A549 (cell line): ENCODE data around the gene MAD1L1. TPM values are rescaled to one million over a fixed set of nuclear protein-coding genes. Genes with fewer than 3 reads are reported as not detected.

Experiments
- ATAC-seq, 2 experiments: fragments of 200-7000 bp in 1 of 2; fragments of >200 bp in 1 of 2; cut with Nextera tagmentation in 1 of 2; cut with Tn5 transposase in 1 of 2; 3 replicates each; pipeline versions ENCODE4 v1.8.0 to v1.9.1; 2018 to 2020; ENCODE audit warnings: mild to moderate bottlenecking in 1 of 2, moderate library complexity in 1 of 2
- CTCF ChIA-PET: fragments of 300-600 bp; sonication (Branson Sonifier 250); formaldehyde crosslinking; extraction: SDS; loops from one replicate; lab custom pipeline; 2021; ENCODE audit warnings: antibody characterized with exemption, inconsistent platforms; lab: Yijun Ruan, JAX
- POLR2A ChIA-PET: fragments of 350-600 bp; formaldehyde crosslinking; extraction: SDS; loops from one replicate; lab custom pipeline; 2021; ENCODE audit warnings: antibody characterized with exemption, inconsistent platforms; lab: Yijun Ruan, JAX
- DNase-seq, 2 experiments: peaks; one replicate each; pipeline versions ENCODE4 v3.0.0 to v3.0.0-alpha.2; 2011 to 2016; ENCODE audit warnings: low read depth in 1 of 2, low spot score in 1 of 2
- FAIRE-seq: peaks from 2 replicates; lab custom pipeline; 2011; peaks lifted over from hg19 to GRCh38; lab: Jason Lieb, UNC
- H3K27ac ChIP-seq, 2 experiments: fragments of >200 bp; sonication (Bioruptor Twin); formaldehyde crosslinking; 3 replicates each; pipeline ENCODE4 v1.5.1; 2016 to 2017
- H3K4me1 ChIP-seq: fragments of >200 bp; sonication (Bioruptor Twin); formaldehyde crosslinking; 3 replicates; pipeline ENCODE4 v1.6.1; 2016
- H3K4me2 ChIP-seq: fragments of >200 bp; sonication (Bioruptor Twin); formaldehyde crosslinking; 3 replicates; pipeline ENCODE4 v1.6.1; 2016
- H3K4me3 ChIP-seq: fragments of >200 bp; sonication (Bioruptor Twin); formaldehyde crosslinking; 3 replicates; pipeline ENCODE4 v1.5.1; 2016
- H3K9me3 ChIP-seq: fragments of >200 bp; sonication (Bioruptor Twin); formaldehyde crosslinking; 3 replicates; pipeline ENCODE4 v1.6.1; 2016
- BCL3 ChIP-seq: fragments of >200 bp; sonication (Bioruptor Twin); formaldehyde crosslinking; IDR thresholded peaks from 3 replicates; pipeline ENCODE4 v1.6.1; 2016
- CEBPB ChIP-seq, 2 experiments: fragments of >200 bp in 1 of 2; sonication (Bioruptor Twin) in 1 of 2; formaldehyde crosslinking in 1 of 2; IDR thresholded peaks; 2 replicates each; pipeline ENCODE4 v1.6.1; 2012 to 2016
- E2F6 ChIP-seq: IDR thresholded peaks from 2 replicates; pipeline ENCODE4 v1.6.1; 2012; ENCODE audit warnings: low read depth, borderline replicate concordance
- EHMT2 ChIP-seq: fragments of 200-600 bp; sonication (generic); IDR thresholded peaks from 2 replicates; pipeline ENCODE4 v1.6.1; 2016; ENCODE audit warnings: antibody characterized with exemption, low read depth, mild to moderate bottlenecking, moderate library complexity
- EP300 ChIP-seq, 2 experiments: fragments of >200 bp; sonication (Bioruptor Twin); formaldehyde crosslinking; IDR thresholded peaks; 2 replicates in 1 of 2; 3 replicates in 1 of 2; pipeline ENCODE4 v1.6.1; 2016 to 2017
- FOSB ChIP-seq: fragments of 250-450 bp; sonication (Bioruptor Pico); IDR thresholded peaks from 2 replicates; pipeline ENCODE4 v1.5.0; 2020; ENCODE audit warnings: mild to moderate bottlenecking, moderate library complexity
- HES2 ChIP-seq: fragments of >200 bp; sonication (Bioruptor Twin); formaldehyde crosslinking; IDR thresholded peaks from 2 replicates; pipeline ENCODE4 v1.6.1; 2016
- HEYL ChIP-seq: fragments of 250-450 bp; sonication (Bioruptor Pico); IDR thresholded peaks from 2 replicates; pipeline ENCODE4 v1.8.0; 2021; ENCODE audit warnings: mild to moderate bottlenecking, moderate library complexity
- JUN ChIP-seq, 2 experiments: fragments of >200 bp; sonication (Bioruptor Twin); formaldehyde crosslinking; IDR thresholded peaks; 2 replicates in 1 of 2; 3 replicates in 1 of 2; pipeline ENCODE4 v1.6.1; 2016 to 2017
- JUNB ChIP-seq: fragments of >200 bp; sonication (Bioruptor Twin); formaldehyde crosslinking; IDR thresholded peaks from 2 replicates; pipeline ENCODE4 v1.6.1; 2016
- MAX ChIP-seq: IDR thresholded peaks from 2 replicates; pipeline ENCODE4 v1.6.1; 2012
- NPAS2 ChIP-seq: fragments of 250-450 bp; sonication (Bioruptor Pico); IDR thresholded peaks from 2 replicates; pipeline ENCODE4 v1.8.0; 2022; ENCODE audit warnings: mild to moderate bottlenecking, moderate library complexity, borderline replicate concordance
- RAD21 ChIP-seq, 2 experiments: fragments of >200 bp in 1 of 2; sonication (Bioruptor Twin) in 1 of 2; formaldehyde crosslinking in 1 of 2; IDR thresholded peaks in 1 of 2; conservative IDR thresholded peaks in 1 of 2; 2 replicates in 1 of 2; 3 replicates in 1 of 2; pipeline ENCODE4 v1.6.1; 2012 to 2018; ENCODE audit warnings: inconsistent platforms in 1 of 2
- RNF2 ChIP-seq: fragments of 200-600 bp; sonication (generic); IDR thresholded peaks from 2 replicates; pipeline ENCODE4 v1.6.1; 2016; ENCODE audit warnings: low read depth, mild to moderate bottlenecking, antibody characterized with exemption, moderate library complexity, borderline replicate concordance
- ZFP36 ChIP-seq: fragments of 450-650 bp; IDR thresholded peaks from 2 replicates; pipeline ENCODE4 v1.6.1; 2014; ENCODE audit warnings: borderline replicate concordance; ENCODE audit not compliant: partially characterized antibody
- WGBS: methylation state at CpG from one replicate; pipeline ENCODE4 v1.1.6; 2017; ENCODE audit errors: missing lambda C conversion rate; 5-methylcytosine and 5-hydroxymethylcytosine counted together
- polyA plus RNA-seq, 4 experiments: library from polyadenylated mRNA; depleted of rRNA in 3 of 4; stranded (reverse); fragments of >200 nt; fragmentation: RNase III in 1 of 4; extraction: RNeasy Plus Mini Kit Qiagen cat#74134 plus additional on column Dnase treatment in 1 of 4; gene quantifications; 2 replicates in 3 of 4; 3 replicates in 1 of 4; pipeline ENCODE4 v1.2.3, GENCODE V29; 2011 to 2017

MAD1L1 gene
- polyA plus RNA-seq, 2 of the 4 experiments (the other 2 are of a cell fraction), result 13.6 to 16.6 TPM

GRCh38 chr7:2215851-2216250, 16.9 kb downstream of the MAD1L1 start:
- no peaks in the 10 kb centered on the region for H3K9me3 ChIP-seq
- CTCF ChIA-PET, result interaction anchor here (0.6 to 0.7 kb wide), 2 partner anchors 147 to 172 kb away, joined by 3 read pairs; no protein-coding TSS in a partner anchor
- WGBS, result 98% methylated on average over 17 of the region's 17 CpGs
- H3K4me1 ChIP-seq, result no peaks in the 10 kb centered on the region
- POLR2A ChIA-PET, result no interaction called here
- H3K27ac ChIP-seq, result no peak overlapping the region
- ATAC-seq (no peak), FAIRE-seq (no peak), DNase-seq (no peak)
- H3K4me3 ChIP-seq, result no peak overlapping the region
- no peak overlapping the region for H3K4me2 ChIP-seq
- TF ChIP-seq E2F6 (no peak), HES2 (no peak)

- Histone ChIP-seq H3K4me2 (no peak overlapping the region), H3K4me3 (no peak overlapping the region), H3K9me3 (no peaks in the 10 kb centered on the region), H3K27ac (no peak overlapping the region), H3K4me1 (no peaks in the 10 kb centered on the region)
- FAIRE-seq (no peak), ATAC-seq (no peak), DNase-seq (no peak)
- CTCF ChIA-PET, result no interaction called here
- TF ChIP-seq FOSB (CRISPR knock-in tag) (no peak), HEYL (CRISPR knock-in tag) (no peak), JUN (IDR thresholded peaks at IDR 0.05) (no peak), E2F6 (no peak)
- POLR2A ChIA-PET, result no interaction called here
- WGBS, result 98% methylated on average over 9 of the region's 9 CpGs
Measured at GRCh38 chr7:2214636-2215035, 18.1 kb downstream of the MAD1L1 start.

- ATAC-seq (no peak), DNase-seq (no peak), FAIRE-seq (no peak)
- ChIA-PET POLR2A (no interaction called here), CTCF (no interaction called here)
- Histone ChIP-seq H3K4me1 (no peaks in the 10 kb centered on the region), H3K4me2 (no peak overlapping the region), H3K4me3 (no peak overlapping the region), H3K27ac (no peak overlapping the region), H3K9me3 (no peaks in the 10 kb centered on the region)
- 89% methylated on average over 11 of the region's 15 CpGs for WGBS
- TF ChIP-seq MAX, result no peak
- TF ChIP-seq JUNB, result no peak
- no peak for TF ChIP-seq ZFP36
- TF ChIP-seq EP300 (IDR thresholded peaks at IDR 0.05), result no peak
Measured at GRCh38 chr7:2213551-2214215, 19.1 kb downstream of the MAD1L1 start.

- 98% methylated on average over 8 of the region's 10 CpGs for WGBS
- no peaks in the 10 kb centered on the region for H3K4me1 ChIP-seq
- POLR2A ChIA-PET, result no interaction called here
- H3K9me3 ChIP-seq, result no peaks in the 10 kb centered on the region
- no peak for FAIRE-seq
- no peak overlapping the region for H3K27ac ChIP-seq
- no peak for ATAC-seq
- CTCF ChIA-PET, result no interaction called here
- H3K4me2 ChIP-seq, result no peak overlapping the region
- DNase-seq, result no peak
- H3K4me3 ChIP-seq, result no peak overlapping the region
- TF ChIP-seq CEBPB (IDR thresholded peaks at IDR 0.05) (no peak), EHMT2 (no peak), BCL3 (no peak), RAD21 (conservative IDR thresholded peaks at IDR 0.05 in 1 of 2, IDR thresholded peaks at IDR 0.05 in 1 of 2) (no peak), NPAS2 (CRISPR knock-in tag) (no peak), RNF2 (no peak)
Measured at GRCh38 chr7:2212906-2213305, 19.8 kb downstream of the MAD1L1 start.
